Mammary epithelial cell (primary cell): ENCODE data around the gene CCDC177.

Experiments used
- CTCF ChIP-seq, 2 donors: IDR thresholded peaks in 1 of 2; conservative IDR thresholded peaks in 1 of 2; 2 replicates each; pipeline ENCODE4 v1.5.1; 2011 to 2012; ENCODE audit warnings: inconsistent platforms in 2 of 2, low read length in 2 of 2, mild to moderate bottlenecking in 2 of 2, control low read depth in 1 of 2, low read depth in 1 of 2; ENCODE audit not compliant: insufficient read depth in 1 of 2; ENCODE audit errors: extremely low read depth in 1 of 2
- EZH2 ChIP-seq: IDR thresholded peaks from 2 replicates; pipeline ENCODE4 v1.6.1; 2012; ENCODE audit warnings: low read length, inconsistent platforms, borderline replicate concordance

GRCh38 chr14:69573205-69573830, 1.4 kb downstream of the CCDC177 start:
- TF ChIP-seq CTCF (conservative IDR thresholded peaks at IDR 0.05 in 1 of 2, IDR thresholded peaks at IDR 0.05 in 1 of 2; ENCODE audit: extremely low read depth in 1 of 2, insufficient read depth in 1 of 2, low read depth in 1 of 2, low read length in 2 of 2) (no peak), EZH2 (no peak)
